ENCODE results near the gene AKIRIN1.

DNA sequence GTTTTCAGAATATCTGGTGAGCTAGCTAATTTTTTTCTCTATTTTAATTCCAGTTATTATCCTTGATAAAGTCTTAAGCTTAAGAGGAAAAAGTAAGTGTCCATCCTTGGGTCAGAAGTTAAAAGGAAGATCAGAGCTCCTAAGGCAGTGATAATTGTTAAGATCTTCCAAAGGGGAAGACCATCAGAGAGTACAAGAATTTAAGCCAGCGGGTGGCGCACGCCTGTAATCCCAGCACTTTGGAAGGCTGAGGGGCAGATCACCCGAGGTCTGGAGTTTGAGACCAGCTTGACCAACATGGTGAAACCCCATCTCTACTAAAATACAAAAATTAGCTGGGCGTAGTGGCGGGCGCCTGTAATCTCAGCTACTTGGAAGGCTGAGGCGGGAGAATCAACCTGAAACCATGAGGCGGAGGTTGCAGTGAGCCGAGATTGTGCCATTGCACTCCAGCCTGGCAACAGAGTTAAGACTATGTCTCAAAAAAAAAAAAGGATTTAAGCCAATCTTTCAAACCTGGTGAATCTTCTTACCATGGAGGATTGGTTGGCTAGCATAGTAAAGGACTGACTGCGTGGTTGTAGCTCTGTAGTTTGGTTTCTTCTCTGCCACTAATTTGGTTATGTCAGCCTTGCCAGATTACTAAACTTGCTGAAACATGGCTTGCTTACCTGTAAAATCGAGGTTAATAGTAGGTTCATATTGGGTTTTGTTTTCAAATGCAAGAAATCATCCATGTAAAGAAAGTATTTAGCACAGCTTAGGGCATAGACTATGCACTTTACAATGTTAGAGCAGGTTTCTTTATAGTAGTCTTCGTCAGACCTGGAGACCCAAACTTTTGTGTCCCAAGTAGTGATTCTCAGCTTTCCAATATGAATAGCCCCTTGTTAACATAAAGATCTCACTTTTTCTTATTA lies 15.9 kb downstream of the AKIRIN1 start:
- TF ChIP-seq, protein P1, sequence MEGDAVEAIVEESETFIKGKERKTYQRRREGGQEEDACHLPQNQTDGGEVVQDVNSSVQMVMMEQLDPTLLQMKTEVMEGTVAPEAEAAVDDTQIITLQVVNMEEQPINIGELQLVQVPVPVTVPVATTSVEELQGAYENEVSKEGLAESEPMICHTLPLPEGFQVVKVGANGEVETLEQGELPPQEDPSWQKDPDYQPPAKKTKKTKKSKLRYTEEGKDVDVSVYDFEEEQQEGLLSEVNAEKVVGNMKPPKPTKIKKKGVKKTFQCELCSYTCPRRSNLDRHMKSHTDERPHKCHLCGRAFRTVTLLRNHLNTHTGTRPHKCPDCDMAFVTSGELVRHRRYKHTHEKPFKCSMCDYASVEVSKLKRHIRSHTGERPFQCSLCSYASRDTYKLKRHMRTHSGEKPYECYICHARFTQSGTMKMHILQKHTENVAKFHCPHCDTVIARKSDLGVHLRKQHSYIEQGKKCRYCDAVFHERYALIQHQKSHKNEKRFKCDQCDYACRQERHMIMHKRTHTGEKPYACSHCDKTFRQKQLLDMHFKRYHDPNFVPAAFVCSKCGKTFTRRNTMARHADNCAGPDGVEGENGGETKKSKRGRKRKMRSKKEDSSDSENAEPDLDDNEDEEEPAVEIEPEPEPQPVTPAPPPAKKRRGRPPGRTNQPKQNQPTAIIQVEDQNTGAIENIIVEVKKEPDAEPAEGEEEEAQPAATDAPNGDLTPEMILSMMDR (IDR thresholded peaks at IDR 0.05) = no peak
- no peak for TF ChIP-seq POLR2A (IDR thresholded peaks at IDR 0.05)

Measured in prostate gland (tissue), 2 donors.